Tibial artery (tissue), 4 donors: ENCODE results near the gene ACLY.

ENCODE experiments used
- DNase-seq, 2 donors: peaks; one replicate each; pipeline ENCODE4 v3.0.0-alpha.2; 2019
- H3K27ac ChIP-seq, 2 donors: fragments of 200-600 bp; sonication (generic) in 1 of 2; 1 replicate in 1 of 2; 2 replicates in 1 of 2; pipeline ENCODE4 v1.5.1; 2018 to 2019; ENCODE audit warnings: mild to moderate bottlenecking in 1 of 2
- H3K27me3 ChIP-seq, 2 donors: fragments of 200-600 bp; sonication (generic) in 1 of 2; one replicate each; pipeline versions ENCODE4 v1.5.1 to v1.6.0; 2016 to 2019
- H3K36me3 ChIP-seq, 3 donors: fragments of 200-600 bp; sonication (generic) in 2 of 3; one replicate each; pipeline ENCODE4 v1.5.1; 2016 to 2019; ENCODE audit warnings: mild to moderate bottlenecking in 2 of 3
- H3K4me1 ChIP-seq, 4 donors: fragments of 200-600 bp; sonication (generic) in 2 of 4; 1 replicate in 3 of 4; 2 replicates in 1 of 4; pipeline ENCODE4 v1.5.1; 2016 to 2019
- H3K4me3 ChIP-seq, 2 donors: fragments of 200-600 bp; sonication (generic) in 1 of 2; 1 replicate in 1 of 2; 2 replicates in 1 of 2; pipeline ENCODE4 v1.5.1; 2018 to 2019; ENCODE audit warnings: mild to moderate bottlenecking in 2 of 2
- H3K9me3 ChIP-seq, 3 donors: fragments of 200-600 bp; sonication (generic) in 1 of 3; one replicate each; pipeline ENCODE4 v1.5.1; 2016 to 2019
- CTCF ChIP-seq, 2 experiments: fragments of 200-600 bp in 1 of 2; fragments of 450-650 bp in 1 of 2; IDR thresholded peaks; one replicate each; pipeline ENCODE4 v1.5.1; 2017 to 2019; ENCODE audit warnings: antibody characterized with exemption in 2 of 2, mild to moderate bottlenecking in 1 of 2, moderate library complexity in 1 of 2
- intact Hi-C: fragments of 100-400 bp; cut with DNase I; formaldehyde crosslinking; loops from one replicate; pipeline ENCODE4 v1.15.0; 2023; ENCODE audit warnings: low total_unique reads

The ACLY gene

GRCh38 chr17:41943492-41943891, 24.7 kb upstream of the ACLY start:
- Histone ChIP-seq H3K4me1 (no peaks in the 10 kb centered on the region), H3K9me3 (no peaks in the 10 kb centered on the region), H3K27me3 (no peaks in the 10 kb centered on the region), H3K27ac (no peak overlapping the region), H3K4me3 (no peak overlapping the region), H3K36me3 (peaks cover 0 to 6% (median 0%) of the 10 kb centered on the region in 3 donors)
- no peak for DNase-seq
- intact Hi-C loops = no loop called here
- no peak for TF ChIP-seq CTCF (IDR thresholded peaks at IDR 0.05)

- no peak overlapping the region for H3K27ac ChIP-seq
- no peaks in the 10 kb centered on the region for H3K4me1 ChIP-seq
- H3K4me3 ChIP-seq = no peak overlapping the region
- H3K9me3 ChIP-seq = no peaks in the 10 kb centered on the region
- no peaks in the 10 kb centered on the region for H3K27me3 ChIP-seq
- intact Hi-C loops = no loop called here
- no peak for TF ChIP-seq CTCF (IDR thresholded peaks at IDR 0.05)
- H3K36me3 ChIP-seq = peaks cover 0 to 13% (median 0%) of the 10 kb centered on the region in 3 donors
- DNase-seq = no peak
Measured at GRCh38 chr17:41942626-41943373, 24.0 kb upstream of the ACLY start.

GRCh38 chr17:41941168-41941567, 22.4 kb upstream of the ACLY start:
- Histone ChIP-seq H3K27me3 (no peaks in the 10 kb centered on the region), H3K36me3 (peaks cover 0 to 19% (median 3%) of the 10 kb centered on the region in 3 donors), H3K9me3 (no peaks in the 10 kb centered on the region), H3K4me1 (no peaks in the 10 kb centered on the region), H3K27ac (no peak overlapping the region), H3K4me3 (no peak overlapping the region)
- no peak for TF ChIP-seq CTCF (IDR thresholded peaks at IDR 0.05)
- DNase-seq = no peak
- intact Hi-C loops = no loop called here

DNA sequence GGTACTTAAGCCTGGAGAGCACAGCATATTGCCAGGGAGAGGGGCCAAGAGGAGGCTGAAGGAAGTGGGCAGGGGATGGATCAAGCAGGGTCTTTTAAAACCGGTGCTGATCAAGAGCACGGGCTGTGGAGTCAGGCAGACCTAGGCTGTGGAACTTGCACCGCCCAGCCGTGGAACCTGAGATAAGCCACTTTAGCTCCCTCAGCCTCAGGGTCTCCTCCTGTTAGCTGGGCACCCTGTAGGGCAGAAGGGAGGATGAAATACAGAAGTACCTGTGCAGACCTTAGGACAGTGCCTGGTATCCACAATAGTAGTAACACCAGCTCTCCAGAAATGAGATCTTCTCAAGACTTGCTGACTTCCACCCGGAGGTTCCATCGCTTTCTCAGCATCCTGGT, 20.9 kb upstream of the ACLY start:
- intact Hi-C loops = no loop called here
- DNase-seq = no peak
- no peak for TF ChIP-seq CTCF (IDR thresholded peaks at IDR 0.05)
- Histone ChIP-seq H3K36me3 (peaks cover 0 to 34% (median 8%) of the 10 kb centered on the region in 3 donors), H3K27ac (no peak overlapping the region), H3K27me3 (no peaks in the 10 kb centered on the region), H3K4me3 (no peak overlapping the region), H3K9me3 (no peaks in the 10 kb centered on the region), H3K4me1 (no peaks in the 10 kb centered on the region)

DNA sequence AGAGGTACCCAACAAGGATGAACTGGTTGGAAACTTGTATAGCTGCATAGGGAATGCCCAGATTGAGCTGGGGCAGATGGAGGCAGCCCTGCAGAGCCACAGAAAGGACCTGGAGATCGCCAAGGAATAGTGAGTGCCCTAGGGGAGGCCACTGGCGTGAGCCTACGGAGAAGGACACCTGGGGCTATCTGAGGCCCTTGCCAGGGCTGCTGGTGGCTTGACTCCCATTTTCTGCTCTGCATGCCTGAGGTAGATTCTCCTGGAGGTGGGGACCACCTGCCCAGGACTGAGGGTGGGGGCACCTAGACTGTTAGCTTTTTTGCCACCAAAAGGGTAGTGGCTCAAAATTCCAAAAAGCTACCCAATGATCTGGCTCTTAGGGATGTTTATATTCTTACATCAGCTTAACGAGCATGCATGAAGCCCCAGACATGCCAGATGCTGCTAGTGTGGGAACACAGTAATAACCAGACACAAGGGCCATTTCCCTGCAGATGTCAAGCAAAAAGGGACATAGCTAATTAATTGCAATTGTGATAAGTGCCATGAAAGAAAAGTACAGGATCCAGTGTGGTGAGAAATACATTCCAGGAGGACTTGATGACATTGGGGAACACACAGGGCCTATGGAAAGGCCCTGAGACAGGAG, 20.4 kb upstream of the ACLY start:
- no peak for TF ChIP-seq CTCF (IDR thresholded peaks at IDR 0.05)
- H3K27me3 ChIP-seq = no peaks in the 10 kb centered on the region
- no peak overlapping the region for H3K27ac ChIP-seq
- no peak for DNase-seq
- peaks cover 0 to 35% (median 8%) of the 10 kb centered on the region in 3 donors for H3K36me3 ChIP-seq
- no peaks in the 10 kb centered on the region for H3K9me3 ChIP-seq
- intact Hi-C loops = no loop called here
- H3K4me3 ChIP-seq = no peak overlapping the region
- no peaks in the 10 kb centered on the region for H3K4me1 ChIP-seq
